Mucosa of descending colon (tissue), 3 donors: Measurements from ENCODE around the gene WASF1. TPM values are rescaled to one million over a fixed set of nuclear protein-coding genes. Genes with fewer than 3 reads are reported as not detected.
"Not testable (repeated sequence)": the region's sequence is repeated elsewhere in the genome, so short reads cannot be mapped to it uniquely, and the experiment has no call there.

ENCODE experiments used
- ATAC-seq: fragments of 200-7000 bp; cut with Tn5 transposase; one replicate; pipeline ENCODE4 v1.9.1; 2020; ENCODE audit warnings: mild to moderate bottlenecking, moderate library complexity
- DNase-seq, 3 donors: peaks; one replicate each; pipeline ENCODE4 v3.0.0-alpha.2; 2020
- H3K36me3 ChIP-seq: fragments of 200-600 bp; one replicate; pipeline ENCODE4 v1.8.0; 2021; ENCODE audit warnings: low read depth, mild to moderate bottlenecking
- H3K4me1 ChIP-seq: fragments of 200-600 bp; one replicate; pipeline ENCODE4 v1.8.0; 2021; ENCODE audit warnings: low read depth, mild to moderate bottlenecking
- H3K4me3 ChIP-seq: fragments of 200-600 bp; one replicate; pipeline ENCODE4 v1.8.0; 2021; ENCODE audit warnings: mild to moderate bottlenecking
- H3K9me3 ChIP-seq: fragments of 200-600 bp; one replicate; pipeline ENCODE4 v1.8.0; 2021; ENCODE audit warnings: mild to moderate bottlenecking
- intact Hi-C, 2 donors: fragments of 100-400 bp; cut with DNase I in 1 of 2; cut with micrococcal nuclease in 1 of 2; formaldehyde crosslinking; loops; one replicate each; pipeline versions ENCODE4 v1.11.0 to v1.11.1; 2022; cut with DNase I, micrococcal nuclease
- total RNA-seq, 3 donors: library from RNA; stranded (reverse); fragmentation: NEBNext Ultra II Directional in 2 of 3; extraction: Animal tissue kit (Norgen Biotek cat#: 25700) in 2 of 3; gene quantifications; one replicate each; pipeline versions ENCODE4 v1.2.1 to v1.2.4, GENCODE V29; 2021 to 2023
- TF ChIP-seq, protein P1 (sequence below): fragments of 200-600 bp; IDR thresholded peaks from one replicate; pipeline ENCODE4 v1.8.0; 2022; ENCODE audit warnings: antibody characterized with exemption, mild to moderate bottlenecking
- donor health status: DM: no; HTN: no; CAD: no; lungs with moderate emphysema.
- donor health status: DM: no; HTN: no; CAD: no.
- donor health status: DM: no; HTN: yes; CAD: no.

WASF1 gene
- total RNA-seq, 3 donors from 2014 or later, result 1.3 to 16.0 (median 2.7) TPM

DNA sequence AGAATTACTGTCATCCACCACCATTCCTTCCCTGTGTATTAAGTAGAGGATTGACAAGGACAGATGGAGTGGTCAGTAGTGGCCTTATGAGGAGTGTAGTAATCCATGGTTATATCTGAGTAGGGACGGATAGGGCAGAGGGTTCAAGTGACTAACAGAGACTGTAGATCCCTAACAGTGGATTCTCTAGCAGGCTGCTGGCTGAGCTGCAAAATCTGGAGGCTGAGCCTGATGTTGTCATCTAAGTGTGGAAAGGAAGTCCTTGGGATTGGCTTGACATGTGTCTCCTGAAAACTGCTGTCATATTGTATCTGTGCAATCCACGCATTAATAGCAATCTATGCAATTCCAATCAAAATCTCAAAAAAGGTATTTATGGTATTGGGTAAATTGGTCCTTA, 94.2 kb downstream of the WASF1 start:
- Histone ChIP-seq H3K4me3 (no peak overlapping the region), H3K4me1 (no peaks in the 10 kb centered on the region), H3K36me3 (no peaks in the 10 kb centered on the region), H3K9me3 (no peaks in the 10 kb centered on the region)
- intact Hi-C loops, result no loop called here
- TF ChIP-seq, protein P1, sequence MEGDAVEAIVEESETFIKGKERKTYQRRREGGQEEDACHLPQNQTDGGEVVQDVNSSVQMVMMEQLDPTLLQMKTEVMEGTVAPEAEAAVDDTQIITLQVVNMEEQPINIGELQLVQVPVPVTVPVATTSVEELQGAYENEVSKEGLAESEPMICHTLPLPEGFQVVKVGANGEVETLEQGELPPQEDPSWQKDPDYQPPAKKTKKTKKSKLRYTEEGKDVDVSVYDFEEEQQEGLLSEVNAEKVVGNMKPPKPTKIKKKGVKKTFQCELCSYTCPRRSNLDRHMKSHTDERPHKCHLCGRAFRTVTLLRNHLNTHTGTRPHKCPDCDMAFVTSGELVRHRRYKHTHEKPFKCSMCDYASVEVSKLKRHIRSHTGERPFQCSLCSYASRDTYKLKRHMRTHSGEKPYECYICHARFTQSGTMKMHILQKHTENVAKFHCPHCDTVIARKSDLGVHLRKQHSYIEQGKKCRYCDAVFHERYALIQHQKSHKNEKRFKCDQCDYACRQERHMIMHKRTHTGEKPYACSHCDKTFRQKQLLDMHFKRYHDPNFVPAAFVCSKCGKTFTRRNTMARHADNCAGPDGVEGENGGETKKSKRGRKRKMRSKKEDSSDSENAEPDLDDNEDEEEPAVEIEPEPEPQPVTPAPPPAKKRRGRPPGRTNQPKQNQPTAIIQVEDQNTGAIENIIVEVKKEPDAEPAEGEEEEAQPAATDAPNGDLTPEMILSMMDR, result no peak
- DNase-seq, result no peak
- no peak for ATAC-seq

DNA sequence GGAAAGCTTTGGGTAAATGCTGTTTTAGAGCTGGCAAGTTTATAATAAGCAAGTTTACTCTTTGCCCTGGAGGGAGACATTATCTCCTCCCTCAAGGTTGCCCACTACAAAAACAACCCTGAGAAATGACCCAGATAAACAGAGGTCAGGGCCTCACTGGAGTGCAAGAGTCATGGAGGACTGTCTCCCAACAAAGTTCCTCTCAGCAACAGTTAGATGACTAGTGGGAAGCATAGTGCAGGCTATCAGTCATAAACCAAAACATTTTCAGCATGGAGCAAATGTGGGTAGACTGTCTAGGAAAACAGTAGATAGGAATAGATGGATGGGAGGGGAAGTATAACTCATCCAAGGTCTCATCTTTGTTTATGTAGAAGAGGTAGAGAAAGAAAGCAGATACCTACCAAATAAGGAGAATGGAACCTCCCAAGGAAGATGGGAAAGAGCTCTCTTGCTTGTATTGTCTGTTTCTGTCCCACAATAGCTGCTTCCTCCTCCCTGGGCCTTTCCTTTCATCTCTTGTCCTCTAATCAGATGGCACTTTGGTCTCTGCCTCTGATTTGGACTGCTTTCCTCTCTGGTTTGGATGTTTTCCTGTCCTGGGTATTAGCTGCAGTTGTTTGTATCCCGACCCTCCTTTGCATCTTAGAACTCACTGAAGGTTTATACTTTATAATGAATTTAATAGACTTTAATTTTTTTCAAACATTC, 95.4 kb downstream of the WASF1 start:
- Histone ChIP-seq H3K4me1 (no peaks in the 10 kb centered on the region), H3K4me3 (no peak overlapping the region), H3K36me3 (no peaks in the 10 kb centered on the region), H3K9me3 (no peaks in the 10 kb centered on the region)
- DNase-seq, result no peak
- TF ChIP-seq, protein P1, result no peak
- intact Hi-C loops, result no loop called here
- no peak for ATAC-seq

DNA sequence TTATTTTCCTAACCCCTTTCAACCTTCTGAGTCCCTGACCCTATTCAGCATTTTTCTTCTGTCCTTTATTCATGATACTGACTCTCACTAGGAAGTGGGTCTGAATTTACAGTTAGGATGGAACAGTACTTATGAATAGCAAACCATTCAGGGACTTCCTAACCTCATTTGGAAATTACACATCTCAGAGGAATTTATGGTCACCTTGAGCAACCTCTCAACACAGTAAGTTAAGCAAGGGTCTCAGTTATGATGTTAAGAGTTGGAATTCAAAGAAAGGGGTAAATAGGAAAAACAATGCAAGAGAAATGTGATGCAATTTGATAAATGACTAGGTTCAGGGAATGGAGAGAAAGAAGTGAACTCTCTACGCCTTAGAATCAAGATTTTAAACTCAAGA, 104.1 kb downstream of the WASF1 start:
- TF ChIP-seq, protein P1, result no peak
- Histone ChIP-seq H3K4me1 (no peaks in the 10 kb centered on the region), H3K4me3 (no peak overlapping the region), H3K9me3 (no peaks in the 10 kb centered on the region), H3K36me3 (no peaks in the 10 kb centered on the region)
- DNase-seq, result no peak
- intact Hi-C loops, result no loop called here
- no peak for ATAC-seq

DNA sequence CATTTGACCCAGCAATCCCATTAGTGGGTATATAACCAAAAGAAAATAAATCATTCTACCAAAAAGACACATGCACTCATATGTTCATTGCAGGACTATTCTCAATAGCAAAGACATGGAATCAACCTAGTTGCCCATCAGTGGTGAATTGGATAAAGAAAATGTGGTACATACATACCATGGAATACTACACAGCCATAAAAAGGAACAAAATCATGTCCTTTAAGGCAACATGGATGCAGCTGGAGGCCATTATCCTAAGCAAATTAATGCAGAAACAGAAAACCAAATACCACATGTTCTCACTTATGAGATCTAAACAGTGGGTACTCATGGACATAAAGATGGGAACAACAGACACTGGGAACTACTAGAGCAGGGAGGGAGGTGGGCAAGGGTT, 106.0 kb downstream of the WASF1 start:
- H3K36me3 ChIP-seq, H3K4me3 ChIP-seq, intact Hi-C loops, DNase-seq, H3K9me3 ChIP-seq, ATAC-seq, H3K4me1 ChIP-seq: not testable (repeated sequence)

DNA sequence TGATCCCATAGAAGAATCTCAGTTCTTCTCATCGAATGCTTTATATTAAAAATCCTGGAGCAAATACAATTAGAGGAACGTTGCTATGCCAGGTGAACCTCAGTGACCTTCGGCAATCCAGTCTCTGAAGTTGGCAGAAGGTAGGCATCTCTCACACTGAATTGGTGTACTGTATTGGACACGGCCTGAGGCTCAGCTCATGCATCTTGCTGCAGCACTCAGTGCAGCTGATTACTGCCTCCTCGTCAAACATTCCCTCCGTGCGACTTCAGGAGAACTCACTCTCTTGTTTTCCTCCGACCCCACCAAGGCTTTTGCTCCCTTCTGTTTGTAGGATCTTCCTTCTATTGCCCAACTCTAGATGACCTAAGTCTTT, 110.9 kb downstream of the WASF1 start:
- intact Hi-C loops, result no loop called here
- Histone ChIP-seq H3K36me3 (no peaks in the 10 kb centered on the region), H3K4me3 (no peak overlapping the region), H3K9me3 (no peaks in the 10 kb centered on the region), H3K4me1 (no peaks in the 10 kb centered on the region)
- DNase-seq (no peak), ATAC-seq (no peak)
- TF ChIP-seq, protein P1, result no peak

DNA sequence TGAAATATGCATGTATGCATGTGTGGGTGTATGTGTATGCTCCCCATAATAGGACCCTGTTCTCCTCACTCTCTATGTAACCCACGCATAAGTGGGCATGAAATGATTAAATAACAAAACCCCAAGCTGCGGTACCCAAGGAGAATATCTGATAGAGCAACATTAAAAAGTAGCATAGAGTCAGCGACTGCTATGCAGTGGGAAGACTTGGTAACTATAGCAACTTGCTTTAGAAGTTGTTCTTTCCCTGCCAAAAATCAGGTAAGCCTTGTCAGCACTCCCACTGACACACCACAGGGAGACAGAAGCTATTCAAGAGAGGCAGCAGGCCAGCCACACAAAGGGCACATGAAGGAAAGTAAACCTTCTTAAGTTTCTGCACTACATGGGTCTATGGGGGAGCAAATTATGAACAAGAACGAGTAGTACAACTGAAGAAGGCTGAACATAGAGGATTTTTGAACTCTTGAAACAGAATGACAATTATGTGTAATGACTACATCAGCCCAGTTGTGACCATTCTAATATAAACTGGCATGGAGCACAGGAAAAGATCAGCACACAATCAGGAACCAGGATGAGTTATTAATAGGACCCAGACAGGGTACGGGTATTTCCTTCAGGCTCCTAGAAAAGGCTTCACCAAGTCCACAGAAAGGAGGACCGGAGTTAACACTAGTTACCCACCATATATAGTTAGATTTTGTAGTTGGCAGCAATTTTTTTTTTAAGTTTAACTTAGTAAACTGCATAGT, 111.5 kb downstream of the WASF1 start:
- Histone ChIP-seq H3K9me3 (no peaks in the 10 kb centered on the region), H3K36me3 (no peaks in the 10 kb centered on the region), H3K4me3 (no peak overlapping the region), H3K4me1 (no peaks in the 10 kb centered on the region)
- TF ChIP-seq, protein P1, result no peak
- DNase-seq, result no peak
- no peak for ATAC-seq
- intact Hi-C loops, result no loop called here
